H9 (cell line): ENCODE data around the gene GSTM3. TPM values are rescaled to one million over a fixed set of nuclear protein-coding genes. Genes with fewer than 3 reads are reported as not detected.

ENCODE experiments used
- DNase-seq: peaks from one replicate; pipeline ENCODE4 v3.0.0-alpha.2; 2017
- H2AFZ ChIP-seq: one replicate; pipeline ENCODE4 v1.6.1; 2013; ENCODE audit warnings: mild to moderate bottlenecking, low read length, control low read depth, moderate library complexity
- H2AK5ac ChIP-seq: 2 replicates; pipeline ENCODE4 v1.6.1; 2013; ENCODE audit warnings: low read length, control low read depth, mixed read lengths; ENCODE audit not compliant: insufficient read length
- H2BK120ac ChIP-seq: one replicate; pipeline ENCODE4 v1.6.1; 2013; ENCODE audit warnings: low read depth, mild to moderate bottlenecking, low read length, control low read depth, inconsistent platforms; ENCODE audit not compliant: poor library complexity, severe bottlenecking
- H2BK12ac ChIP-seq: 2 replicates; pipeline ENCODE4 v1.6.1; 2013; ENCODE audit warnings: low read length, control low read depth, mixed read lengths, low read depth; ENCODE audit not compliant: insufficient read length
- H2BK15ac ChIP-seq: 2 replicates; pipeline ENCODE4 v1.6.1; 2013; ENCODE audit warnings: low read depth, low read length, control low read depth
- H2BK20ac ChIP-seq: one replicate; pipeline ENCODE4 v1.6.1; 2013; ENCODE audit warnings: low read depth, mild to moderate bottlenecking, low read length, control low read depth, inconsistent platforms; ENCODE audit not compliant: poor library complexity, severe bottlenecking
- H2BK5ac ChIP-seq: 2 replicates; pipeline ENCODE4 v1.6.1; 2013; ENCODE audit warnings: low read length, control low read depth, mixed read lengths; ENCODE audit not compliant: insufficient read length
- H3K14ac ChIP-seq: 2 replicates; pipeline ENCODE4 v1.6.1; 2013; ENCODE audit warnings: low read length, control low read depth; ENCODE audit not compliant: insufficient read depth
- H3K18ac ChIP-seq: 2 replicates; pipeline ENCODE4 v1.6.1; 2013; ENCODE audit warnings: low read depth, mild to moderate bottlenecking, mixed read lengths, low read length, control low read depth; ENCODE audit not compliant: insufficient read length
- H3K23ac ChIP-seq: 2 replicates; pipeline ENCODE4 v1.6.1; 2013; ENCODE audit warnings: low read length, control low read depth, mixed read lengths, low read depth; ENCODE audit not compliant: insufficient read length
- H3K23me2 ChIP-seq: 2 replicates; pipeline ENCODE4 v1.6.1; 2013; ENCODE audit warnings: low read depth, mild to moderate bottlenecking, mixed read lengths, low read length, control low read depth; ENCODE audit not compliant: insufficient read length, poor library complexity, severe bottlenecking
- H3K27ac ChIP-seq: 2 replicates; pipeline ENCODE4 v1.5.1; 2013; ENCODE audit warnings: low read length, control low read depth, mixed read lengths, low read depth; ENCODE audit not compliant: insufficient read length
- H3K27me3 ChIP-seq: 2 replicates; pipeline ENCODE4 v1.6.1; 2013; ENCODE audit warnings: low read length, control low read depth, inconsistent platforms; ENCODE audit not compliant: insufficient read depth
- H3K4ac ChIP-seq: 2 replicates; pipeline ENCODE4 v1.6.1; 2013; ENCODE audit warnings: low read depth, mild to moderate bottlenecking, control low read depth, inconsistent platforms, low read length, moderate library complexity
- H3K4me1 ChIP-seq: 2 replicates; pipeline ENCODE4 v1.6.1; 2013; ENCODE audit warnings: low read length, control low read depth, inconsistent platforms; ENCODE audit not compliant: insufficient read depth
- H3K4me2 ChIP-seq: 2 replicates; pipeline ENCODE4 v1.6.1; 2013; ENCODE audit warnings: low read length, control low read depth, mixed read lengths; ENCODE audit not compliant: insufficient read length, insufficient read depth
- H3K56ac ChIP-seq: 2 replicates; pipeline ENCODE4 v1.6.1; 2013; ENCODE audit warnings: low read depth, mild to moderate bottlenecking, mixed read lengths, low read length, control low read depth; ENCODE audit not compliant: insufficient read length
- H3K79me1 ChIP-seq: 2 replicates; pipeline ENCODE4 v1.6.1; 2013; ENCODE audit warnings: low read depth, mild to moderate bottlenecking, moderate library complexity, low read length, control low read depth, inconsistent platforms; ENCODE audit not compliant: insufficient read depth, poor library complexity, severe bottlenecking
- H3K79me2 ChIP-seq: 2 replicates; pipeline ENCODE4 v1.6.1; 2013; ENCODE audit warnings: low read length, control low read depth, inconsistent platforms; ENCODE audit not compliant: insufficient read depth
- H3K9ac ChIP-seq: 2 replicates; pipeline ENCODE4 v1.6.1; 2013; ENCODE audit warnings: low read length, control low read depth, mixed read lengths; ENCODE audit not compliant: insufficient read length; ENCODE audit errors: extremely low read depth
- H3K9me3 ChIP-seq: one replicate; pipeline ENCODE4 v1.6.1; 2013; ENCODE audit warnings: low read depth, low read length, inconsistent platforms; ENCODE audit not compliant: control insufficient read depth
- H3T11ph ChIP-seq: one replicate; pipeline ENCODE4 v1.6.1; 2013; ENCODE audit warnings: mild to moderate bottlenecking, low read length, control low read depth, inconsistent platforms
- H4K20me1 ChIP-seq: one replicate; pipeline ENCODE4 v1.6.1; 2013; ENCODE audit not compliant: control insufficient read depth, insufficient read length, insufficient read depth
- H4K5ac ChIP-seq: 2 replicates; pipeline ENCODE4 v1.6.1; 2013; ENCODE audit warnings: low read depth, mild to moderate bottlenecking, mixed read lengths, low read length, control low read depth; ENCODE audit not compliant: insufficient read length
- H4K8ac ChIP-seq: replicated peaks from 2 replicates; pipeline ENCODE4 v1.6.1; 2013; ENCODE audit warnings: low read length, control low read depth, mixed read lengths, low read depth; ENCODE audit not compliant: insufficient read length
- H4K91ac ChIP-seq: 2 replicates; pipeline ENCODE4 v1.6.1; 2013; ENCODE audit warnings: low read depth, mild to moderate bottlenecking, moderate library complexity, mixed read lengths, low read length, control low read depth; ENCODE audit not compliant: insufficient read length
- H3K27ac Mint-ChIP-seq, 3 experiments: 2 replicates in 2 of 3; 3 replicates in 1 of 3; pipeline ENCODE4 v1.8.0; 2020 to 2021; ENCODE audit warnings: mixed read lengths in 3 of 3, mild to moderate bottlenecking in 1 of 3, moderate library complexity in 1 of 3
- H3K27me3 Mint-ChIP-seq: 2 replicates; pipeline ENCODE4 v1.8.0; 2021; ENCODE audit warnings: low read depth, mild to moderate bottlenecking, moderate library complexity, mixed read lengths
- H3K36me3 Mint-ChIP-seq, 3 experiments: 2 replicates in 2 of 3; 3 replicates in 1 of 3; pipeline ENCODE4 v1.8.0; 2020 to 2021; ENCODE audit warnings: low read depth in 3 of 3, mixed read lengths in 3 of 3; ENCODE audit not compliant: insufficient read depth in 1 of 3
- H3K4me1 Mint-ChIP-seq, 2 experiments: 2 replicates each; pipeline ENCODE4 v1.8.0; 2020; ENCODE audit warnings: mixed read lengths in 2 of 2
- H3K4me3 Mint-ChIP-seq, 2 experiments: 2 replicates in 1 of 2; 3 replicates in 1 of 2; pipeline ENCODE4 v1.8.0; 2020 to 2021; ENCODE audit warnings: mild to moderate bottlenecking in 2 of 2, mixed read lengths in 2 of 2, moderate library complexity in 1 of 2
- H3K9me3 Mint-ChIP-seq, 2 experiments: 2 replicates in 1 of 2; 3 replicates in 1 of 2; pipeline ENCODE4 v1.8.0; 2020; ENCODE audit warnings: mild to moderate bottlenecking in 2 of 2, mixed read lengths in 2 of 2, moderate library complexity in 1 of 2
- CTCF ChIP-seq: fragments of 200-600 bp; sonication (generic); conservative IDR thresholded peaks from 3 replicates; pipeline ENCODE4 v1.8.0; 2021; ENCODE audit warnings: antibody characterized with exemption, mild to moderate bottlenecking
- WGBS: extraction: QIAGEN DNeasy Blood & Tissue Kit; methylation state at CpG from one replicate; pipeline ENCODE4 v1.1.7; 2013; ENCODE audit warnings: missing lambda C conversion rate, low lambda C conversion rate, mixed read lengths; ENCODE audit not compliant: insufficient read length; ENCODE audit errors: extremely low coverage; 5-methylcytosine and 5-hydroxymethylcytosine counted together
- total RNA-seq: library from RNA; stranded (reverse); gene quantifications from 2 replicates; pipeline ENCODE4 v1.2.1, GENCODE V29; 2021

Gene GSTM3
- total RNA-seq, 1 experiment from 2014 or later = 3.5 TPM

- Histone ChIP-seq H3T11ph (no peak overlapping the region), H4K5ac (no peak overlapping the region), H3K79me1 (no peaks in the 10 kb centered on the region), H4K91ac (no peak overlapping the region), H3K4me1 (no peaks in the 10 kb centered on the region), H4K20me1 (no peaks in the 10 kb centered on the region), H2BK12ac (no peak overlapping the region), H3K56ac (no peak overlapping the region), H3K23me2 (no peaks in the 10 kb centered on the region), H3K4ac (no peak overlapping the region), H2BK15ac (no peak overlapping the region), H2AFZ (no peak overlapping the region), H3K27me3 (no peaks in the 10 kb centered on the region), H3K9me3 (peaks cover 11% of the 10 kb centered on the region), H2BK120ac (no peak overlapping the region), H2AK5ac (no peak overlapping the region), H3K4me2 (no peak overlapping the region), H3K14ac (no peak overlapping the region), H3K9ac (no peak overlapping the region), H2BK20ac (no peak overlapping the region), H2BK5ac (no peak overlapping the region), H3K23ac (no peak overlapping the region), H4K8ac (no peak overlapping the region), H3K79me2 (no peaks in the 10 kb centered on the region), H3K18ac (no peak overlapping the region), H3K27ac (no peak overlapping the region)
- H3K27me3 Mint-ChIP-seq = peaks cover 23% of the 10 kb centered on the region
- H3K4me1 Mint-ChIP-seq = peaks cover 9 to 22% of the 10 kb centered on the region in 2 experiments; a peak in 3 of 4 replicates
- TF ChIP-seq CTCF = no peak
- no CpG with 5 or more reads among the region's 12 CpGs for WGBS
- DNase-seq = no peak
- peaks cover 10 to 17% of the 10 kb centered on the region in 2 experiments for H3K9me3 Mint-ChIP-seq
- peaks cover 0 to 5% (median 4%) of the 10 kb centered on the region in 3 experiments; a peak in 4 of 7 replicates for H3K36me3 Mint-ChIP-seq
- no peak overlapping the region for H3K4me3 Mint-ChIP-seq
- H3K27ac Mint-ChIP-seq = no peak overlapping the region
Measured at GRCh38 chr1:109726728-109727373, 14.0 kb downstream of the GSTM3 start.
